HG02588 (cell line): ENCODE results near the gene FMC1.
"Not testable (repeated sequence)": the region's sequence is repeated elsewhere in the genome, so short reads cannot be mapped to it uniquely, and the experiment has no call there.

Experiments used
- ATAC-seq: cut with Tn5 transposase; IDR thresholded peaks from one replicate; pipeline ENCODE4 v1.9.1; 2021; ENCODE audit warnings: mild to moderate bottlenecking, moderate library complexity; ENCODE audit not compliant: unreplicated experiment

The FMC1 gene, protein sequence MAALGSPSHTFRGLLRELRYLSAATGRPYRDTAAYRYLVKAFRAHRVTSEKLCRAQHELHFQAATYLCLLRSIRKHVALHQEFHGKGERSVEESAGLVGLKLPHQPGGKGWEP

DNA sequence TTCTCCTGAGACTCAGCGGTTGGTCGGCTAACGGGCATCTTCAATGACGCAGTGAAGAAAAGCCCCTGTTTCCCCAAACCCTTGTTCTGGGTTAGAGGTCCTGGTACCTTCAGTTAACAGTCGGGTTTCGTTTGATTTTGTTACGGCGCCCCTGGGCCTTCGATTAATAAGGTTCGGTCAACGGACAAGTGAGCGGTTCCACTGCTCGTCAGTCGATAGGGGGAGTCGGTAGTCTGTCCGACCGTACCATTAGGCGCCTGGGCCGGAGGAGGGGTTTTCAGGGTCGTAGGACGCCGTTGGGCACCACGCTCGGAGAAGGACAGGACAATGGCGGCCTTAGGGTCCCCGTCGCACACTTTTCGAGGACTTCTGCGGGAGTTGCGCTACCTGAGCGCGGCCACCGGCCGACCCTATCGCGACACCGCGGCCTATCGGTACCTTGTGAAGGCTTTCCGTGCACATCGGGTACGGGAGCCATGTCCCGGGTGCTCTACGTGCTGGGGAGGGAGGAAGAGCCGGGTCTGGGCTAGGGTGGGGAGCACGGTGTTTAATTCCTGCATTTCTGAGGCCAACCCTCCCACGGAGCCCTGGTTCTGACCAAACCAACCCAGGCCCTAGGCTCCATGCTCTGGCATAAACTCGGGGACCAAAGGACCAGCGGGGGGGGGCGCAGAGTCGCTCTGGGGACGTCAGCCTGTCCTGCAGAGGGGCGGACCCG, at the start of gene FMC1:
Gene FMC1, plus strand, starts transcription at position 280 of the 718 bp plus-strand sequence. Its CDS starts 48 bp downstream, at position 328.
- ATAC-seq, result peak; percentile 43

DNA sequence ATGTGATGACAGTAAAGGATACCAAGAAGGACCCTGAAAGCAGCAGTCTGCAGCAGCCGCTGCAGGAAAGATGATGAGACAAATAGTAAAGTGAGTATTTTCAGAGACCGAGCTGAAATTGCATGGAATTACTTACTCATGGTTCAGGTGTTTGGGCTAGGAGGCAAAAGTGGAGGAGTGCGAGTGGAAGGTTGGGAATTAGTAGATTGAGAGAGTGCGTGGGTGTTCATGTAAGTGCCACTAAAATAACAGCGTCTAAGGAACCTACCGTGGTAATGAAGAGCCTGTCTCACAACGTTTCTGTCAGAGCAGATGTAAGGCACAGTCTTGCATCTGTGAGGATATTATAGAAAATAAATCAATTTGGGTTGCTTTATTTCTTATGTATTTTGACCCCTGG, 48.3 kb upstream of the FMC1 start:
- no peak for ATAC-seq

DNA sequence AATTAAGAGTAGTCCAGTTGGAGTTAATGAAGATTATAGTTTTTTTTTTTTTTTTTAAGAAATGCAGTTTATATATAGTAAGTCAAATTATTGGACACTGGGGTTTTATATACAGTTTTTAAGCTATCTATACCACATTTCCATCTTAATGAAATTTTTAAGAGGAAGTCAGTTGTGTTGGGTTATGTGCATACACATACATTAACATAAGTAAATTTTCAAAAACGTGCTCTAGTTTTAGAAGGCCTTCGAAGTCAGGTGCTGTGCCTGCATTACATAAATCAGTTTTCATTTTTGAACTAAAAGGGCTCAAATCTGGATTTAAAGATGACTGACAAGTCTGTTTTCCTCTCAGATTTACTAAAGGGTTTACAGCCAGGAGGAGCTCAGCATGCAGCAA, 47.6 kb upstream of the FMC1 start:
- ATAC-seq, result no peak

DNA sequence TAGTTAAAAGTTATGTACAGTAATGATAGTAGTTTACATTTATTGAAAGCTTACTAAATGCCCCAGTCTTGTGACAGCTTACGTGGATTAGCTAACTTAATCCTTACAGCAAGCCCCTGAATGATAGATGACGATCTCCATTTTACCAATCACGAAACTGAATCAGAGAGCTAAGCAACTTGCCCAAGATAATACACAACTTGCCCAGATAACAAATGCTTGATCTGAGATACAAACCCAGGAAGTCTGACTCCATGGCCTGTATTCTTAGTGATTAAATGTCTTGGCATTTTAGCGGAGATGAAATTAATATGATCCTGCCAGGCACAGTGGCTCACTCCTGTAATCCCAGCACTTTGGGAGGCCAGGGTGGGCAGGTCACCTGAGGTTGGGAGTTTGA, 46.9 kb upstream of the FMC1 start:
- ATAC-seq, result no peak

DNA sequence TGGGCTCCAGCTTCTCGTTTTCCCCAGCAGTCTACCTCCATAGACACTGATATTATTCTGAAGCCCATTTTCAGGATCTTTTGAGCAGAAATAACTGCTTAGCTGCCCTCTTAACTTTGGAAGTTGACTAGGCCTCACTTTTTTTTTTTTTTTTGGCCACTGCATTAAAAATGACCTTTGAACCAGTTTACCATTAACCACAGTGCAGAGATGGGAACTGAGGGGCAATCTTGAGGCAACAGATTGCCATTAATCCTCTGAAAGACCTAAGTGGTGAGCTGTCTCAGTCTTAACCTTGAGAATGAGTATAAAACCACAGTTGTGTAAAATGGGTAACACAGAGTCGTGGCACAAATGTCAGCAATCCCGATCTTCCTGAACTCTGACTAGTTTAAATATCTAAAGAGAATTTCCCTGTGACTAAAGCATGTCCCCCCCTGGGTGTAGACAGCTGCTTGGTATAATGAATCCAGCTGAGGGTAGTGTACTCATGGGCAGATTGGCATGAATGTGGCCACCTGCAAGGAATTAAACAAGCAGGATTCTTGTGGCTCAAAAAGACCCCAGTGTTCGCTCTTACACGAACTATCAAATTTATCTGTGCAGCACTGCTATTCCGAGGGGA, 46.1 kb upstream of the FMC1 start:
- no peak for ATAC-seq

DNA sequence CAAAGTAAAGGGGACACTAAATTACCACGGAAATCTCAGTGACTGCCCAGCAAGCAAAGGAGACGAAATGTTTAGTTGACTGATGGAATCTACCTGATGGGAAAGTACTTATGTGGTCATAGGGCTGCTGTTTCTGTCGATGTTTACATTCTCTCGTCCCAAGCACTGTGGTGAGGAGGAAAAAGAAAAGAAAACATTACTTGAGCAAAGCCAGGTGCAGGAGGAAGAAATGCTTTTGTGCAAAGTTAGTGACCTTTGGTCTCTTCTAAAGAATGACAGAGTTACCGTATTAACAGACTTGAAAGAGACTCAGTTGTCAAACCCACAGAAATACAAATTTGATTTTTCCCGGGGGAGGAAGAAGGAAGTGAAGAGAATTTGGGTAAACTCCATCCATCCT, 43.3 kb upstream of the FMC1 start:
- ATAC-seq, result no peak

DNA sequence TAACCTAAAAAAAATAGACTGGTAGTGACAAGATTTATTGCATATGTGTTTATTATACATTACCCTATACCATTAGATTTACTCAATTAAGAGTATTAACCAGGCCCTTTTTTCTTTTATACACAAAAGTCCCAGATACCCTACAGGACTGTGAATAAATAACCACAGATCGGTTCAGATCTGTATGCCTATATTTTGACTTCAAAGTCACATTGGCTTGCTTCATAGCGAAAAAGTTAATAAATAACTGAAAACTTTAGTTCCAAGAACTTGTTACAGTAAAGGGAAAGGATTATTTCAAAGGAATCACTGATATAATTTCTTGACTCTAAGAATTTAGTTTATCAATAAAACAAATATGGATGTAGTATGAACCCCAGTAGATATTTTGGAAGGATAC, 41.8 kb upstream of the FMC1 start:
- ATAC-seq, result no peak

DNA sequence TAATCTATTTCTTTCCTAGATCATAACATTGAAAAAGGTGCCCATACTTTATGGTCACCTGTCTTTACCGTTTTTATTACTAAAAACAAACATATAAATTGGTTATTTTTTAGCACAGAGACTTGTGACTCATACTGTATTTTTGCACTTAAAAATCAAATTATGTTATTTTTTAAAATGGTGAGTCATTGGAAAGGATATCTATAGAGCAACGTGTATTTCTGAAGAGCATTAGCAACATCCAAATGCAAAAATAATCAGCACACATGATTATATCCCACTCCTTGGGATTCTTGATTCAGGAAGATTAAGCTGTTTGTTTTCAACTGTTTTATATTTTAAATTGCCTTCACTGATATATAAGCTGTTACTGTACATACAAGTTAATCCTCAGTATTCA, 40.7 kb upstream of the FMC1 start:
- no peak for ATAC-seq

DNA sequence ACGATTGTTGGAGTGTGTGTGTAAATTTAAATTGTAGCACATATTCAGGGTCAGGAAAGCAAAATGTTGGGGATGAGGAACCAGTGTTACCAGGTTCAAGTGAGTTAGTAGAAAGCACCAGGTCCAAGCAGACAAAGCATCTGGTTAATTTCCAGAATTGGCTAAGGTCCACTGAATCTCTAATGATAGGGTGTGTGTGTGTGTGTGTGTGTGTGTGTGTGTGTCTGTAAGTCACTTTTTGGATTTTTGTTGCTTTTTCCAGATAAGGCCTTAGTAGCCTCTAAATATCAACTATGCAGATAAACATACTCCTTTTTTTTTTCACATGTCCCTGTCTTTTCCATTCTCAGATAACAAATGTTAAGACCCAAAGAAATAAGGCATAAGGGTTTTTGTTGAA, 36.6 kb upstream of the FMC1 start:
- no peak for ATAC-seq

DNA sequence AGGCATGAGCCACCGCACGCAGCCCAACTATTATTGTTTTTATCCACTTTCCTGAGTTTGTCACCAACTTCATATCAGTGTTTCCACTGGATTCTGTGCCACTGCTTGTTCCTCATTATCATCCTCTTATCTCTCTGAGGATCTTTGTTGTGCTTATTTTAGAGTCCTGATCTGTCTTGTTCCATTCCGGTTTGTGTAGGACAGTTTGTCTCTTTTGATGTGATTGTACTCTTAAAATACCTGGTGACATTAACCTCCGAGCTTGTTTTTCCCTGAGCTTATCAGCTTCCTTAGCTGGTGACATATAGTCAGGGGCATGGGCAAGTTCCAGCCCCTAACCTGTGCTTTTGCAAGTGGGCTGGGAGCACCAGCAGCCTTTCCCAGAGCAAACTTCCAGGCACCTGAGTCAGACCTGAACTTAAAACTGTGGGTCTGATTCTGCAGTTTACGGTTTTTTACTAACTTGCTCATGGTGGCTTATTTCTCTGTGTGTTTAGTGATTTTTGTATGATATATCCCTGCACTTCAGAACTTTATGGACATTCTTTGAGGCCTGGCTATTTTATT, 23.1 kb upstream of the FMC1 start:
- ATAC-seq, result no peak

DNA sequence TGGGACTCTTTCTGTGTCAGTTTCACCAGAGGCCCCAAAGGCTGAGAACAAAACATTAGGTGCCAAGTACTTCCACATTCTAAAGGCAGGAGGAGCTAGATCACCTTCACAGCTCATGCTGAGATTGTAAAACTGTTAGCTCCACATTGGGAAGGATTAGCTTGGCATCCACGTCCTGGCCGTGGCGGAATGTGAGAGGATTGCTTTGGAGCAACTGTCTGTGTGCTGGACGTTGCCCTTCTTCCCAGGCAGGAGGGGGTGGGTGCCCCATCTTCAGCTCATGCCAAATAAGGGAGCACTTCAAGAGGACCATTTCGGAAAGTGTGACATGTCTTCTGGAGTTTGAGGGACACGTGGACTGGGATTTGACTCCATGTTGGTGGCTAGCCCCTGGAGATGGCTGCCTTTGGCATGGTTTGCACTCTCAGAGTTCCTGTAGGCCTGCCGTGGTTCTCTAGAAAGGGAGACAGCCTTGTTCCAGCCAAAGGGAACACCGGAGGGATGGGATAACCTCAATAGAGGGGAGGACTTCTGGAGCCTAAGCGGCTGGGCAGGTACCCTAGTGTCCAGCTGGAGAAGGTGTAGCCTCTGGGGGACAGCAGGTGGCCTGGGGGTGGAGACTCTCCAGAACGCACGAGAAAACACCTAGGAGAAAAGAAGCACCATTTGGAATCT, 19.9 kb upstream of the FMC1 start:
- no peak for ATAC-seq

DNA sequence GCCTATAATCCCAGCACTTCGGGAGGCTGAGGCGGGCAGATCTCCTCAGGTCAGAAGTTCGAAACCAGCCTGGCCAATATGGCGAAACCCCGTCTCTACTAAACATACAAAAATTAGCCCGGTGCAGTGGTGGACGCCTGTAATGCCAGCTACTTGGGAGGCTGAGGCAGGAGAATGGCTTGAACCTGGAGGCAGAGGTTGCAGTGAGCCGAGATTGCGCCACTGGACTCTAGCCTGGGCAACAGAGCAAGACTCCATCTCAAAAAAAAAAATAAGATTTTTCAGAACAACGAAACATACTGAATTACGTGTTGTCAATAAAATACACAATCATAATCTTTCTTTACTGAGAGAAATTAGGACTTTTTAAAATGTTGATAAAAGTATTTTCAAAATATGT, 16.4 kb upstream of the FMC1 start:
- not testable (repeated sequence) for ATAC-seq

DNA sequence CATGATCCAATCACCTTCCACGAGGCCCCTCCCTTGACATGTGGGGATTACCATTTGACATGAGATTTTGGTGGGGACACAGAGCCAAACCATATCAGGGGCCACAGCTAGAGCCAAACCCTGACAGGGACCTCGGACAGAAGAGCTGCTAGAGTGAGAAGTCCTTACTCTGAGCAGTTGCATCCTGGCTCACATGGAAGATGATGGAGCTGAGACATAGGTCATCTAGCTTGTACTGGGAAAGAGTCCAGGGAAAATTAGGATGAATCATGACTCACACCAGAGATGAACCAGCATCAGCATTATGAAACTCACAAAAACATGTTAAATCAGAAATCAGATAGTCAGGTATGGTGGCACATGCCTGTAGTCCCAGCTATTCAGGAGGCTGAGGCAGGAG, 12.8 kb upstream of the FMC1 start:
- no peak for ATAC-seq

DNA sequence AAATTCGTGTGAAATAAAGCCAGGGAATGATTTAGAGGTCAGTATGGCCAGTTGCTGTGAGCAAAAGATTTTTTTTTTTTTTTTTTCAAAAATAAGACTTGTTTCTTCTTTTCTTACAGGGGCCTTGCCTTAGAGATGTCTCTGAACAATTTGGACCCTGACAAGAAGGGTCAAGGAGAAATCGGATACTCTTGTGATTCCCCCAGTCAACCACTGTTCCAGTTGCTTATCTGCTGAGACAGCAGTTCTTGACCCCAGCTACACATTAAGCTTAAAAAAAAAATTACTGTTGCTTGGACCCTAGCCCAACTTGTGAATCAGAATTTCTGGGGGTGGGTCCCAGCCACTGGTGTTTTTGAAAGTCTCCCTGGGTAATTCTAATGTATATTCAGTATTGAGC, 12.0 kb upstream of the FMC1 start:
- ATAC-seq, result no peak

DNA sequence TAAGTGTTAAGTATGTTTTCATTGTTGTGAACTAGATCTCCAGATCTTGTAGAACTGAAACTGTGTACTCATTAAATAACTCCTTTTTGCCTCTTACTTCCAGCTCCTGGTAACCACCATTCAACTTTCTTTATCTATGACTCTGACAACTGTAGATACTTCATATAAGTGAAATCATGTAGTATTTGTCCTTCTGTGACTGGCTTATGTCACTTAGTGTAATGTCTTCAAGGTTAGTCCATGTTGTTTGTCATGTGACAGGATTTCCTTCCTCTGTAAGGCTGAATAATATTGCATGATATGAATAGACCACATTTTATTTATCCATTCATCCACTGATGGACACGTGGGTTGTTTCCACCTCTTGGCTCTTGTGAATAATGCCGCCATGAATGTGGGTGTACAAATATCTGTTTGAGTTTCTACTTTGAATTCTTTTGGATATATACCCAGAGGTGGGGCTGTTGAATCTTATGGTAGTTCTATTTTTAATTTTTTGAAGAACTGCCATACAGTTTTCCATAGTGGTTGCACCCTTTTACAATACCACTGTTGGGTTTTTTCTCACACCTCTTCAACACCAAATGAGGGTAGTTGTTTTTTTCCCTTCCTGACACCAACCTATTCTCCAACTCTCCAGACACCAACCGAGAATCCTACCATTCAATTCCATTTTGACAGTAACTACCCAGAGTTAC, 10.7 kb upstream of the FMC1 start:
- no peak for ATAC-seq

DNA sequence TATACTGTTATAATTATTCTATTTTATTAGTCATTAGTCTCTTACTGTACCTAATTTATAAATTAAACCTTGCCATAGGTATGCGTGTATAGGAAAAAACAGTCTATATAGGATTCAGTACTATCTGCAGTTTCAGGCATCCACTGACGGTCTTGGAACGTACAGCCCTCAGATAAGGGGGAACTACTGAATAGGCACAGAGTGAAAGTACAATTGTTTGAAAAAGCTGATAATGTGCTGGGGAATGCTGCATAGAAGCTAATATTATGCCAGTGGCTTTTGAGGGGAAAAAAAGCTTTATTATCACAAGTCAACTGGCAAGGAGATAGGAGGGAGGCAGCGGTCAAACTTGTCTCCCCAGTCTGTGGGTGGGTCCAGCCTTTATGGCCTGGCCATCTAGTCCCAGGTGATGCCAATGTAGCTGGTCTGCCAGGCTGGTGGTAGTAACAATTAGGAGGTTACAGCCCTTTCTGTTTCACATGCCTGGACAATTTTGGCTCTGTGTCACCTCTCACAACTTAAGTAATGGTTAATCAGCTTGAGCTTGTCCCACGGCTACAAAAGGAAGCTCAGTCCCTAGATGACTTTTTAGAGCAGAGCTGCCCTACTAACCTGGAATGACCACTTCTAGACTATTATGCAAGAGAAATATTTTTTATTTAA, 8.3 kb upstream of the FMC1 start:
- no peak for ATAC-seq

DNA sequence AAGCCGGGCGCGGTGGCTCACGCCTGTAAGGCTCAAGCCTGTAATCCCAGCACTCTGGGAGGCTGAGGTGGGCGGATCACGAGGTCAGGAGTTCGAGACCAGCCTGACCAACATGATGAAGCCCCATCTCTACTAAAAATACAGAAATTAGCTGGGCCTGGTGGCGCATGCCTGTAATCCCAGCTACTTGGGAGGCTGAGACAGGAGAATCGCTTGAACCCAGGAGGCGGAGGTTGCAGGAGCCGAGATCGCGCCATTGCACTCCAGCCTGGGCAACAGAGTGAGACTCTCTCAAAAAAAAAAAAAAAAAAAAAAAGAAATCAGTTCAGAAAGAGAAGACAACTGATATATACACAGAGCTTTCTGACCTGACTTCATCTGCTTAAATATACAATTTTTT, 7.7 kb upstream of the FMC1 start:
- ATAC-seq, result not testable (repeated sequence)

DNA sequence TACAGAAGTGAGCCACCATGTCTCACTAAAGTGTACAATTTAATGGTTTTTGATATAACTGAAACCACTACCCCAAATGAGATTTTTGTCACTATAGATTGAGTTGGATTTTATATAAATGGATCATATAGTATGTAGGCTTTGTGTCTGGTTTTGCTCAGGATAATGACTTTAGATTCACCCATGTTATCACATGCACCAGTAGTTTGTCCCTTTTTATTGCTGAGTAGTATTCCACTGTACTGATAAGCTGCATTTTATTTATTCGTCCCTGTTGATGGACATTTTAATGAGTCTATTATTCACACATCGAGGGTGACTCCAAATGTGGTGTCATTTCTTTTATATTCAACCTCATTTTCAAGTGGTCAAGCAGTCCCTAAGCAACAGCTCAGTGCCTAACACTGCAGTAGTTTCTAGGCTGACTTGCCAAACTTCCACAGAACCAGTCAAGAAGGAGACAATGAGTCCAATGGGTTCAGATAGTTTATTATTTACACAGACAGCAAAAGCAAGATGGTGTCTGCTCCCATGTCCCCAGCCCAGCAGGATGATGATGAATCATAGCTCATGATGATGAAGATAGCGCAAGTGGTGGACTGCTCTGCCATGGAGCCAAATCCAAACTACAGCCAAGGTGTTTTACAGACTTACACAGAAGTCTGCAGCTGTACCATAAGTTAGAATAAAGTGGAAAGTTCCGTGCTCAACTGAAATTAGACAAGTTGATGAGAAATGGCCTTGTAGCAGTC, 6.6 kb upstream of the FMC1 start:
- ATAC-seq, result no peak

DNA sequence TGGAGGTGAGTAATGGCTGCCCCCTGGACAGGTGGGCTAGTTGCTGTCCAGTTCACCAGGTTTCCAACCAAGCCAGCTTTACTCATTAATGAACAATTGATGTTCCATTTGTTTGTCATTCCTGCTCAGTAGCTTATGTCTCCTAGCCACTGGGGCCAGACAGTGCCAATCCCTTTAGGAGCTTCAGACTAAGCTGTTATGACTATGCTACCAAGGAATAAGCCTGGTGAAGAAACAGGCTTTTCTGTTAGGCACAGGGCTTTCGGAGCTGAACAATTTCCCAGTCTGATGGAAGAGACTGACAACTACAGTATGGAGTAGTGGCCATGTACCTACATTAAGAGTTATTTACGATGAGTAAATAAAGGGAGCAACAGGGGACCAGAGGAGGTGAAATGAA, 2.1 kb upstream of the FMC1 start:
- ATAC-seq, result no peak

DNA sequence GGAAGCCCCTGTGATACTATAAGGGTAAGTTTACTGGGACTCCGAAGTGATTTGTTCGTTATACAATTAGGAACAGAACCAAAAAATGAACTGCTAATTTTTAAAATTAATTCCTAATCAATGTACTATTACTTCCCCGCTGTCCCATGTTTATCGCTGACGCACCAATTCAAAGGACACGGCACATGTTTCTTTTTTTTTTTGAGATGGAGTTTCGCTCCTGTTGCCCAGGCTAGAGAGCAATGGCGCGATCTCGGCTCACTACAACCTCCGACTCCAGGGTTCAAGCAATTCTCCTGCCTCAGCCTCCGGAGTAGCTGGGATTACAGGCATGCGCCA, 1.5 kb upstream of the FMC1 start:
- ATAC-seq, result no peak
